Liver (tissue), 9 donors: ENCODE results near the gene UGGT2. TPM values are rescaled to one million over a fixed set of nuclear protein-coding genes. Genes with fewer than 3 reads are reported as not detected.

Source experiments
- DNase-seq: peaks from one replicate; pipeline ENCODE4 v3.0.0-alpha.2; 2017; ENCODE audit warnings: low spot score
- H3K27ac ChIP-seq, 2 donors: one replicate each; pipeline ENCODE4 v1.7.0; 2013; ENCODE audit warnings: inconsistent platforms in 2 of 2, low read length in 2 of 2, control low read depth in 1 of 2, low read depth in 1 of 2, mild to moderate bottlenecking in 1 of 2
- H3K27me3 ChIP-seq, 4 donors: one replicate each; pipeline versions ENCODE4 v1.6.1 to v1.7.0; 2013; ENCODE audit warnings: low read length in 3 of 4, inconsistent platforms in 1 of 4, mild to moderate bottlenecking in 1 of 4, moderate library complexity in 1 of 4; ENCODE audit not compliant: control insufficient read depth in 4 of 4, insufficient read depth in 4 of 4
- H3K36me3 ChIP-seq, 4 donors: one replicate each; pipeline versions ENCODE4 v1.6.1 to v1.7.0; 2013; ENCODE audit warnings: low read length in 3 of 4, mild to moderate bottlenecking in 3 of 4, low read depth in 1 of 4, moderate library complexity in 1 of 4; ENCODE audit not compliant: control insufficient read depth in 4 of 4, insufficient read depth in 3 of 4
- H3K4me1 ChIP-seq, 4 donors: one replicate each; pipeline versions ENCODE4 v1.6.1 to v1.7.0; 2013; ENCODE audit warnings: low read length in 3 of 4, mild to moderate bottlenecking in 3 of 4, moderate library complexity in 1 of 4; ENCODE audit not compliant: control insufficient read depth in 4 of 4, insufficient read depth in 4 of 4
- H3K4me3 ChIP-seq, 3 donors: one replicate each; pipeline versions ENCODE4 v1.6.1 to v1.7.0; 2013; ENCODE audit warnings: low read length in 3 of 3, control low read depth in 1 of 3, low read depth in 1 of 3, mild to moderate bottlenecking in 1 of 3
- H3K9ac ChIP-seq, 2 donors: one replicate each; pipeline ENCODE4 v1.7.0; 2013; ENCODE audit warnings: low read length in 2 of 2, mild to moderate bottlenecking in 2 of 2, moderate library complexity in 2 of 2, control low read depth in 1 of 2, low read depth in 1 of 2
- H3K9me3 ChIP-seq, 4 donors: one replicate each; pipeline versions ENCODE4 v1.6.1 to v1.7.0; 2013; ENCODE audit warnings: low read length in 3 of 4; ENCODE audit not compliant: control insufficient read depth in 4 of 4
- ATF3 ChIP-seq: IDR thresholded peaks from 2 replicates; pipeline ENCODE4 v1.6.1; 2016; ENCODE audit warnings: antibody characterized with exemption
- CTCF ChIP-seq: fragments of 150-350 bp; IDR thresholded peaks from 2 replicates; pipeline ENCODE4 v1.5.1; 2017; ENCODE audit warnings: improper control_type of control experiment, low read depth, low read length; ENCODE audit not compliant: missing input control
- EGR1 ChIP-seq, 2 donors: IDR thresholded peaks; 2 replicates each; pipeline ENCODE4 v1.6.1; 2016 to 2018; ENCODE audit warnings: antibody characterized with exemption in 2 of 2, low read depth in 2 of 2
- FOXA1 ChIP-seq: IDR thresholded peaks from 2 replicates; pipeline ENCODE4 v1.6.1; 2016; ENCODE audit warnings: antibody characterized with exemption
- FOXA2 ChIP-seq: IDR thresholded peaks from 2 replicates; pipeline ENCODE4 v1.6.1; 2016; ENCODE audit warnings: antibody characterized with exemption
- GABPA ChIP-seq, 2 donors: IDR thresholded peaks in 1 of 2; conservative IDR thresholded peaks in 1 of 2; 2 replicates each; pipeline ENCODE4 v1.6.1; 2016; ENCODE audit warnings: antibody characterized with exemption in 2 of 2, mild to moderate bottlenecking in 1 of 2, moderate library complexity in 1 of 2
- HNF4A ChIP-seq, 2 donors: conservative IDR thresholded peaks; 2 replicates each; pipeline ENCODE4 v1.6.1; 2016; ENCODE audit warnings: antibody characterized with exemption in 2 of 2, mild to moderate bottlenecking in 2 of 2
- HNF4G ChIP-seq: IDR thresholded peaks from 2 replicates; pipeline ENCODE4 v1.6.1; 2016; ENCODE audit warnings: antibody characterized with exemption
- JUND ChIP-seq, 2 donors: IDR thresholded peaks; 2 replicates each; pipeline ENCODE4 v1.6.1; 2016; ENCODE audit warnings: antibody characterized with exemption in 2 of 2
- NR2F2 ChIP-seq: IDR thresholded peaks from 2 replicates; pipeline ENCODE4 v1.6.1; 2016; ENCODE audit warnings: antibody characterized with exemption
- RAD21 ChIP-seq, 2 donors: IDR thresholded peaks; 2 replicates each; pipeline ENCODE4 v1.6.1; 2016; ENCODE audit warnings: antibody characterized with exemption in 2 of 2, mild to moderate bottlenecking in 2 of 2
- RXRA ChIP-seq, 2 donors: IDR thresholded peaks; 2 replicates each; pipeline ENCODE4 v1.6.1; 2017 to 2018; ENCODE audit warnings: antibody characterized with exemption in 2 of 2, mild to moderate bottlenecking in 1 of 2
- SP1 ChIP-seq: IDR thresholded peaks from 2 replicates; pipeline ENCODE4 v1.6.1; 2018; ENCODE audit warnings: antibody characterized with exemption, mild to moderate bottlenecking
- TAF1 ChIP-seq: conservative IDR thresholded peaks from 2 replicates; pipeline ENCODE4 v1.6.1; 2016; ENCODE audit warnings: antibody characterized with exemption, mild to moderate bottlenecking
- YY1 ChIP-seq: IDR thresholded peaks from 2 replicates; pipeline ENCODE4 v1.6.1; 2016; ENCODE audit warnings: antibody characterized with exemption, mild to moderate bottlenecking
- WGBS: extraction: QIAGEN DNeasy Blood & Tissue Kit; methylation state at CpG from one replicate; pipeline ENCODE4 v1.1.7; 2013; 5-methylcytosine and 5-hydroxymethylcytosine counted together
- polyA plus RNA-seq, 2 donors: library from polyadenylated mRNA; stranded (reverse) in 1 of 2; unstranded in 1 of 2; fragments of 200-250 nt in 1 of 2; fragments of >200 nt in 1 of 2; fragmentation: Nextera tagmentation in 1 of 2; extraction: Ambion mirVana in 1 of 2; gene quantifications; one replicate each; pipeline versions ENCODE4 v1.2.1 to v1.2.3, GENCODE V29; 2013 to 2015
- total RNA-seq, 2 donors: library from RNA; depleted of rRNA; stranded (reverse); fragments of >200 nt; gene quantifications; one replicate each; pipeline ENCODE4 v1.2.3, GENCODE V29; 2014
- TF ChIP-seq, protein P1 (sequence below): IDR thresholded peaks from 2 replicates; pipeline ENCODE4 v1.6.1; 2016; ENCODE audit warnings: antibody characterized with exemption, mild to moderate bottlenecking
- TF ChIP-seq, protein P2 (sequence below): IDR thresholded peaks from 2 replicates; pipeline ENCODE4 v1.6.1; 2016; ENCODE audit warnings: antibody characterized with exemption
- TF ChIP-seq, protein P3 (sequence below): IDR thresholded peaks from 2 replicates; pipeline ENCODE4 v1.6.1; 2016; ENCODE audit warnings: antibody characterized with exemption
- donor health status: healthy.
- donor health status: healthy.
- donor health status: healthy.
- donor health status: healthy.
- donor health status: healthy.

The UGGT2 gene
- total and polyA plus RNA-seq, 4 donors: 5.6 to 23.0 (median 13.2) TPM

- no peak overlapping the region for H3K4me3 ChIP-seq
- DNase-seq: no peak
- WGBS: 92% methylated on average over 5 of the region's 5 CpGs
- no peak overlapping the region for H3K27ac ChIP-seq
- H3K36me3 ChIP-seq: no peaks in the 10 kb centered on the region
- H3K9ac ChIP-seq: no peak overlapping the region
- no peaks in the 10 kb centered on the region for H3K27me3 ChIP-seq
- no peaks in the 10 kb centered on the region for H3K4me1 ChIP-seq
- TF ChIP-seq, protein P1, sequence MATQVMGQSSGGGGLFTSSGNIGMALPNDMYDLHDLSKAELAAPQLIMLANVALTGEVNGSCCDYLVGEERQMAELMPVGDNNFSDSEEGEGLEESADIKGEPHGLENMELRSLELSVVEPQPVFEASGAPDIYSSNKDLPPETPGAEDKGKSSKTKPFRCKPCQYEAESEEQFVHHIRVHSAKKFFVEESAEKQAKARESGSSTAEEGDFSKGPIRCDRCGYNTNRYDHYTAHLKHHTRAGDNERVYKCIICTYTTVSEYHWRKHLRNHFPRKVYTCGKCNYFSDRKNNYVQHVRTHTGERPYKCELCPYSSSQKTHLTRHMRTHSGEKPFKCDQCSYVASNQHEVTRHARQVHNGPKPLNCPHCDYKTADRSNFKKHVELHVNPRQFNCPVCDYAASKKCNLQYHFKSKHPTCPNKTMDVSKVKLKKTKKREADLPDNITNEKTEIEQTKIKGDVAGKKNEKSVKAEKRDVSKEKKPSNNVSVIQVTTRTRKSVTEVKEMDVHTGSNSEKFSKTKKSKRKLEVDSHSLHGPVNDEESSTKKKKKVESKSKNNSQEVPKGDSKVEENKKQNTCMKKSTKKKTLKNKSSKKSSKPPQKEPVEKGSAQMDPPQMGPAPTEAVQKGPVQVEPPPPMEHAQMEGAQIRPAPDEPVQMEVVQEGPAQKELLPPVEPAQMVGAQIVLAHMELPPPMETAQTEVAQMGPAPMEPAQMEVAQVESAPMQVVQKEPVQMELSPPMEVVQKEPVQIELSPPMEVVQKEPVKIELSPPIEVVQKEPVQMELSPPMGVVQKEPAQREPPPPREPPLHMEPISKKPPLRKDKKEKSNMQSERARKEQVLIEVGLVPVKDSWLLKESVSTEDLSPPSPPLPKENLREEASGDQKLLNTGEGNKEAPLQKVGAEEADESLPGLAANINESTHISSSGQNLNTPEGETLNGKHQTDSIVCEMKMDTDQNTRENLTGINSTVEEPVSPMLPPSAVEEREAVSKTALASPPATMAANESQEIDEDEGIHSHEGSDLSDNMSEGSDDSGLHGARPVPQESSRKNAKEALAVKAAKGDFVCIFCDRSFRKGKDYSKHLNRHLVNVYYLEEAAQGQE: no peak
- no peak for TF ChIP-seq HNF4A (conservative IDR thresholded peaks at IDR 0.05)
- no peak for TF ChIP-seq TAF1
- TF ChIP-seq SP1: no peak
- TF ChIP-seq, protein P2, sequence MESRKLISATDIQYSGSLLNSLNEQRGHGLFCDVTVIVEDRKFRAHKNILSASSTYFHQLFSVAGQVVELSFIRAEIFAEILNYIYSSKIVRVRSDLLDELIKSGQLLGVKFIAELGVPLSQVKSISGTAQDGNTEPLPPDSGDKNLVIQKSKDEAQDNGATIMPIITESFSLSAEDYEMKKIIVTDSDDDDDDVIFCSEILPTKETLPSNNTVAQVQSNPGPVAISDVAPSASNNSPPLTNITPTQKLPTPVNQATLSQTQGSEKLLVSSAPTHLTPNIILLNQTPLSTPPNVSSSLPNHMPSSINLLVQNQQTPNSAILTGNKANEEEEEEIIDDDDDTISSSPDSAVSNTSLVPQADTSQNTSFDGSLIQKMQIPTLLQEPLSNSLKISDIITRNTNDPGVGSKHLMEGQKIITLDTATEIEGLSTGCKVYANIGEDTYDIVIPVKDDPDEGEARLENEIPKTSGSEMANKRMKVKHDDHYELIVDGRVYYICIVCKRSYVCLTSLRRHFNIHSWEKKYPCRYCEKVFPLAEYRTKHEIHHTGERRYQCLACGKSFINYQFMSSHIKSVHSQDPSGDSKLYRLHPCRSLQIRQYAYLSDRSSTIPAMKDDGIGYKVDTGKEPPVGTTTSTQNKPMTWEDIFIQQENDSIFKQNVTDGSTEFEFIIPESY: no peak
- TF ChIP-seq NR2F2: no peak
- no peak for TF ChIP-seq ATF3
- TF ChIP-seq, protein P3, sequence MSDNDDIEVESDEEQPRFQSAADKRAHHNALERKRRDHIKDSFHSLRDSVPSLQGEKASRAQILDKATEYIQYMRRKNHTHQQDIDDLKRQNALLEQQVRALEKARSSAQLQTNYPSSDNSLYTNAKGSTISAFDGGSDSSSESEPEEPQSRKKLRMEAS: no peak
- TF ChIP-seq CTCF: no peak
- no peak for TF ChIP-seq EGR1 (IDR thresholded peaks at IDR 0.05; ENCODE audit: low read depth in 2 of 2)
- no peak for TF ChIP-seq FOXA2
- TF ChIP-seq JUND (IDR thresholded peaks at IDR 0.05): no peak
- no peak for TF ChIP-seq HNF4G
- TF ChIP-seq YY1: no peak
- TF ChIP-seq RXRA (IDR thresholded peaks at IDR 0.05): no peak
- no peak for TF ChIP-seq RAD21 (IDR thresholded peaks at IDR 0.05)
- TF ChIP-seq GABPA (IDR thresholded peaks at IDR 0.05 in 1 of 2, conservative IDR thresholded peaks at IDR 0.05 in 1 of 2): no peak
- TF ChIP-seq FOXA1: no peak
- H3K9me3 ChIP-seq: no peaks in the 10 kb centered on the region
Measured at GRCh38 chr13:95865080-95865615, 188.1 kb downstream of the UGGT2 start.
